NCI-H187 (cell line): ENCODE results near the gene SEMA3C.

Source experiments
- DNase-seq, 2 experiments: peaks; one replicate each; lab custom pipeline; 2025; lab: John Stamatoyannopoulos, UW

Gene SEMA3C

DNA sequence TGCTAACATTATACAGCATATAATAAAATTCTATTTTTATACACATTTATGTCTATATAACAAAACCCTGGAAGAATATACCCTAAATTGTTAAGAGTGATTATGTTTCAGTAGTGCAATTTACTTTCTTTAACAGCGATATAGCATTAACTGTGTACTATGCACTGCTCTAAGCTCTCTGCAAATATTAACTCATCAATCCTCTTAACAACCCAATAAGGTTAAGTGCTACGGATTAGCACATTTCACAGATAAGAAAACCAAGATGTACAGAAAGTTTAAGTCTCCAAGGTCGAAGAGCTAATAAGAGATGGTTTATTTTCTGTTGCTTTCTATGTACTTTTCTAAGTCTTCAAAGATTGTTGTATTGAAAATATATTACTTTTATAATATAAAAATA is 95.8 kb downstream of the SEMA3C start:
- DNase-seq, result no peak

DNA sequence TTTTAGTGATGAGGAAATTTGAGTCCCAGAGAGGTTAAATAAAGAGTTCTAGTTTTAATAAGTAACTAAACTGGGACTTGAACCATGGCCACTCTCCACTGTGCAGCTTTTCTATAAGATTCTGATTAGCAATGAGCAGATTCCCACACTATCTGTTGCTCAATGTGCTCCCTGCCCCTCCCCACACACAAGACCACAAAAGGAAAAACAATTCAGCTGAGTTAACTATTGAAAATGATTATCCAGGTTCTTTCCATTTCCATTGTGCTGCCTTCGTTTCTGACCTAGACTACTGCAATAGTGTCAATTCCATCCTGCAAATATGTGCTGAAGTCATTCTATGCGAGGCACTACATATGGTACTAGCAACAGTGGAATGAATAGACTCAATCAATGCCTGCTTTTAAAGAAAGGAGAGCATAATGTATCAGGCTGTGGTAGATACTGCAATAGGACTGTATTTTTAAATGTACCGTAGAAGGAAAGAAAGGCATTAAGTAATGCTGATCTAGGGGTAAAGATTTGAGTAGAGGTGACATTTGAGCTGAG is 97.0 kb downstream of the SEMA3C start:
- no peak for DNase-seq

DNA sequence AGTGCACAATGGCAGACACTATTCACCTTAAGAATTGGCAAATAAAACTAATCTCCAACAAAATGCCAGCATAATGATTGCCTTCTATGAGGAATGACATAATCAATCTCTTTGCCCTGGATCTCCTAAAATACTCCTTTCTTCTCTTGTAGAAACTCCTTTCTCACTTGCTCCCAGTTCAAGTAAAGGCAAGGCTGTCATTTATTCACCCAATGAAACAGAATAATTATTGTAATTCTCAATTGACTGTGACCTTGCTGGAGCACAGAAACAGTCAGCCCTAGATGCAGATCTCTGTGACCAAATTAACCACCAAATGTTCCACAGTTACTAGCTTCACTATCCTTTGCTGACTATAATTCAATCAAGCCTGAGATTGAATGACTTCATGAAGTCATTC is 99.3 kb downstream of the SEMA3C start:
- DNase-seq, result no peak

DNA sequence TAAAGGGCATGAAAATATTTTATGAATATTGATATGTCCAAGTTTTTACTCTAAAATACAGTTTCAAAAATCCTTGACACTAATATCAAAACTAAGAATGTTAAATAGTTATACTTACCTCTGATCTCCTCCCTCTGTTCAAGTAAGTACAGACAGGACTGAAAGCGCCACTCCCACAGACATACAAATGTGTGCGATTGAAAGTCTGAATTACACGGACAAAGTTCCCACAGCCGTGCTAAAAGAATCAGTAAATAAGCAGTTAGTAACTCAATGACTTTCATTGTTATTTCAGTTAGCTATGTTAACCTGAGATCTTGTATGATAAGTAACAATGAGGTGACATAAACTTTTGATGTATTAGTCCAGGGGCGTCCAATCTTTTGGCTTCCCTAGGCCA is 100.7 kb downstream of the SEMA3C start:
- DNase-seq, result no peak

DNA sequence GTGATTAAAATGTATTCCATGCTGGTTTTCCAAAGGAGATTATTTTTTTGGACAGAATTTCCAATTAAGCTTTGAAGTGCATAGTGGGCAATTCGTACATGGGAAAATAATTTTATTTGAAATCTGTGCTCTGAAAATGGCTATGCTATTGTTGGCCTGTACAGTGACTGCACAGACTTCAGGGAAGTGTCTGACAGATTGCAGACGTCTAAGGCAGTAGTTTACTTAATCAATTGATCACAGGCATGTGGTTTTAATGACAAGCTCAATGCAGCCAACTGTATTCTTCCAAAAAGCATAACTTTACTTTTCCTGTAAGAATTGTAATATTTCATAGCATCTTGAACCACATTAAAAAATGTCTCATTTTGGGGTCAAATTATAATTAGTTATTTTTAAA is 102.0 kb downstream of the SEMA3C start:
- DNase-seq, result no peak

DNA sequence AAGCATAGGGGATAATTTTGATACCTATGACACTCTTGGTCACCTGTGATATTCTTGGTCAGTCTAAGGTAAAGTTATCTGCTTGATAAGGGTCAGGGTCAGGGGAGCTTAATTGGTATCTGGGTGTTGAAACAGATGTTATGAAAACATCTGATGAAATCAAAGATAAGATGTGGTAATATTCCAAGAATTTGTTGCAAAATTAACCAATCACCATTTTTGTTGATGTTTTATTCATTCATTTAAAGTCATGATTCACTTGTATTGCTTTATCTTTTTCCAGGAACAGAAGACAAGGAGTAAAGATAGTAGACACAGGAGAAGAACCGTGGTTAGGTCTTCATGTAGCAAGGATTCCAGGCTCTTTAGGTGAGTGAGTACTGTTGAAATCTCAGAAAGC is 103.1 kb downstream of the SEMA3C start:
- no peak for DNase-seq

DNA sequence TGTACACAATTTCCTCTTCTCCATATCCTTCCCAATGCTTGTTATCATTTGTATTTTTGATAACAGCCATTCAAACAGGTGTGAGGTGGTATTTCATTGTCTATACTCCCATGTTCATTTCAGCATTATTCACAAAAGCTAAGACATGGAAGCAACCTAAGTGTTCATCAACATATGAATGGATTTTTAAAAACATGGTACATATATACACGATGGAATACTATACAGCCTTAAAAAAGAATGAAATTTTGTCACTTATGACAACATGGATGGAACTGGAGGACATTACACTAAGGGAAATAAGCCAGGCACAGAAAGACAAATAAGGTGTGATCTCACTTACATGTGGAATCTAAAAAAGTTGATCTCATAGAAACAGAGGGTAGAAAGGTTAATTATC is 109.3 kb downstream of the SEMA3C start:
- no peak for DNase-seq

DNA sequence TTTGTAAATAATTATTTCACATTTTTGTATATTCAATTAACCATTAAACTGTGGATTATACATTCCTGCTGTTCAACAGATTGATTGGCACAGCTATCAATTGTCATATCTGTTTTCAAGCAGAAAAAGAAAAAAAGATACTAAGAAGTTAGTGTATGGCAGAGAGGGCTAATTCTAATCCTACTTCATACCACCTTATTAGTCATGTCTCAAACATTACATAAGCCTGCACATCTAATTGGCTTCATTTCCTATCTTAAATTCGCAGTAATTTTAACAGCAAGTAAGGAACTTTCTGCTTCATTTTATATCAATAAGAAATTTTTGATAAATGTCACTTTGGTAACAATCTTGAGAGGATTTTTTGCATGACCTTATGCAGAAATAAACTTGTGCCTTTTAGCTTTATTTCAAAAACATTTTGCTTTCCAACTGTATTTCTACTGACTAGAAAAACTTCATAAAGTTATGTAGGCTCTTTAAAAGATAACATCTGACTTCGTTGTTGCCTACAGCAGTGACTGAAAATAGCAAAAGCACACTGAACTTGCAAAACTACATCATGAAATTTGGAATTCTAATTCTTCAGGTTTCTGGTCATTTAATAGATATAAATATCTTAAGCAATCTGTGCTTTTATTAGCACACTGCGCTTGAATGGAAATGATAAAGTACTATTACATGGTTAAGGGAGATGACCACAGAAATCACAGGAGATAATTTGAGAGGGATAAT is 111.5 kb downstream of the SEMA3C start:
- DNase-seq, result no peak

DNA sequence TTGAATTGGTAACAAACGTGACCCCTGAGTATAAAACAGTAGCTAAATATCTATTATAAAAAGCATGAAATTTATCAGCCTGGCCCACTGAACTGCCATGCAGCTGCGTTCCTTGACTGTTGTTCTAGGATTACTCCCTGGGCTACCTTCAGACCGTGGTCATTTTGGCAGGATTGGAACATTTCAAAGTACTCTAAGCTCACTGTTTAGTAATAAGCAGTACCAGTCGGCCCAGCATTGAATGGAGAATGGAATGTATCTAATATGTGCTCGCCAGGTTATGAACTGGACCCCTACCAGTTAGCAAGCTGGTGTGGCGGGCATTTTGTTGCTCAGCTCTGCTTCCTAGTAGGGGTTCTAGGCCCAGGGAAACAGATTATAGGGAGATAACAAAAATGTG is 112.2 kb downstream of the SEMA3C start:
- no peak for DNase-seq

DNA sequence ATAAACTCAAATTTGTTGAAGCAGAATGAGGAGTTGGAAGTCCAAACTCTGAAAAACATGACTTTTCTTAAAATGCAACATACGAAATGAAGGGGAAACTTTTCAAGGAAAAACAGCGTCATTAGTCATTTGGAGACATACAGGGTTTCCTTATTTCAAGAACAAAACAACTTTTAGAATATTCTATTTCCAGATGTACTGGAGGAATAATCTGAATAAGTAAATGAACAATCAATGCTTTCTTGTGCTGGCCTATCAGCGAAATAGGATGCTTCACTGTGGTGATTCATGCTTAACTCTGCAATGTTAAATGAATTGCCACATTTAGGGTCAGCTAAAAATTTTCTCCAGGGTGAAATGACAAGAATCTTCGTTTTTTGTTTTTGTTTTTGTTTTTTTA is 114.3 kb downstream of the SEMA3C start:
- no peak for DNase-seq

DNA sequence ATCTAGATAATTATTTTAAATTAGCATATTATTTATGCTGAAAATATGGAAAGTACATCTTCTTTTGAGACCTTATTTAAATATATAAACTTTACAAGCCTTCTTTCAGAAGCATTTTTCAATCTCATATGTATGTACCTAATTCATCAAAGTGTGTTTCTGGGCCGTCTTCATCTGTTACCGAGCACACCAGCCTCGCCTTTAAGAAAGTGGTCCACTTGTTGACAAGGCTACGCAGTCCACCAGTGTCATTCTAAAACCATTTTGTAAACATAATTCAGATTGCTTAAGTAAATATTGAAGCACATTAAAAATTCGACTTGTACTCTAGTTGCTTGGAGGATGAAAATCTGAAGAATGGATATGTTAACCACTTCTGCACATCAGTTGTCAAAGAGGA is 116.3 kb downstream of the SEMA3C start:
- no peak for DNase-seq

DNA sequence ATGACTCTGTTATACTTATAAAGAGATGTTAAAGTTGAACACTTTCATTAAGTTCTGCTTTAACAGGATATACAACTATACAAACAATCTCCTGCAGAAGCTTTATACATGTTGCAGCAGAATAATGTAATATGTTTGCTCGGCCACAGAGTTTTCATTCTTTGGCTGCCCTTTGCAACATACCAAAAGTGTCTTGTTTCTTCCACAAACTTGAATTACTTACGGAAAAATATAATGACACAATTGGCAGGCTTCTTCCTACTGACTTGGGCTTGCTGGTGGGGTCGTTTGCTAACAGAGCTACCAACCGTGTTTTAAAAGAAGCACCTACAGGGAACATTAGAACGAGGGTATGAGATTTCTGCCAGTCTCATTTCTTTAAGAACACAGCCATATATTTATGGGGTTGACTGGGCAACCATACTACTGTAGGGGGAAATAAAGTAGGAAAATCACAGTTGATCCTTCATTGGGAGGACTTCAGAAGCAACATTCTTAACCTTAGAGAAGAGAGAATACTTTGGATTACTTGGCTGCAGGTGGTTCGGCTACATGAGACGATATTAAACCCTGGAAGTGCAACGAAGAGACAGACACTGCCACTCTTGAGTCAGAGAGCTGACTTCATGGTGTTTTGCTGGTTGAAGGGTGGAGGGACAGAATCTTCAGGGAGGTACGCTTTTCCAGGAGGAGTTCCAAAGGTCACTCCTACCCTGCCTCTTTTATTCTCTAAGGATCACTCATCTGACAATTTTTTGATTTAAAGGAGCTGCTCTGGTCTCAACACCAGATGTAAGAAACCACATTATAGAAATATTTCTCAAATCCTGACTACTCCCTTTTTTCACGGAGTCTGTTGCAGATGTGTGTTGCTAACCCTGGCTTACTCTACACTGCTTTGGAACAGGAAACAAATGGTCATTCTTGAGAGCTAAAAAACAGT is 123.9 kb downstream of the SEMA3C start:
- no peak for DNase-seq

DNA sequence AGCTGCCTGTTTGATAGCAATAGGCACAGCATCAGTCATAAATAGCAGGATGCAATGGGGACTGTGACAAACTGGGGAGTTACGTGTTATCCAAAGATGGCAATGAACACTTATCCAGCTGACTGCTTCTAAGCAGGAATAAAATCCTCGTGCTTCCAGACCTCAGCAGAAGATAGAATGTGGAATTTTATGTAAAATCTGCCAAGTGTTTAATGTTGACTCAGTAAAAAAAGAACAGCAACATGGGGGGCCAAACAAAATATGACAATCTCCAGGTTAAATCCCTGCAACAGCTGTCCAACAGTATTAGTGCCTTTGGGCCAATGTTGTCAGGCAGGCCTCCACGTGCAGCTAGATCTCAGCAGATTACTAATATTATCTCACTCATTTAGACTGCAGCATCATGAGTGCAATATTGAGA is 127.3 kb downstream of the SEMA3C start:
- DNase-seq, result no peak

DNA sequence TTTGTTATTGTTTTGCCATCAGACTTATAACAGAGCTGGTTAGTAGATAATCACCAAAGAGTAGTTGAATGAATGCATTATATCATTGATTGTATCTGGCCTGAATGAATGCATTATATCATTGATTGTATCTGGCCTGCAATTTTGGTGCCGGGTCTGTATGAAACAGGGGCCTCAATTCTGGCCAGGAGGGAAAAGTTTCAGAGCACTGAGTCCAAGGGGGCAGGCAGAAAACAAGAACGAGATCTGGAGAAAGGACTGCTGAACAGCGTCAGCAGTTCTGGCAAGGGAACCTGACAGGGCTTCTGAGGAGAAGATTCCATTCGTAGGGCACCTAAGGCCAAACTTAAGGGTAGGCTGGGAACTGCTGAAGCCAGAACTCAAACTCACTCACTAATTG is 128.0 kb downstream of the SEMA3C start:
- no peak for DNase-seq

DNA sequence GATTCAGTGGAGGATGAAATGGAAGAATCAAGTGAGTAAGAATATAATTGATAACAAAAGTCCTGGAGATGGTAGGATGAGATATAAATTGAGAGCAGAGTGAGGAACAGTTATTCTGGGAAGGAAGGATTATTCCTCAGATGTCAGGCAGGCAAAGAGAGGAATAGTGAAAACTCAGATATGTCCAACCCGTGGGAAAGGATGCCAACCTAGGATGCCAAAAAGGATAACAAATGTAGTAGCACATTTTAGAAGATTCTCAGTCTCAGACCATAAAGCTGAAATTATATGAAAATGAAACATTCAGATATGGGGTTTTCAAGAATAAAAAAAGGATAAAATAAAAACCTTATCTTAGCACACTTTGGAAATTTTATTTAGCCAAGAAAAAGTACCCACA is 131.1 kb downstream of the SEMA3C start:
- no peak for DNase-seq

DNA sequence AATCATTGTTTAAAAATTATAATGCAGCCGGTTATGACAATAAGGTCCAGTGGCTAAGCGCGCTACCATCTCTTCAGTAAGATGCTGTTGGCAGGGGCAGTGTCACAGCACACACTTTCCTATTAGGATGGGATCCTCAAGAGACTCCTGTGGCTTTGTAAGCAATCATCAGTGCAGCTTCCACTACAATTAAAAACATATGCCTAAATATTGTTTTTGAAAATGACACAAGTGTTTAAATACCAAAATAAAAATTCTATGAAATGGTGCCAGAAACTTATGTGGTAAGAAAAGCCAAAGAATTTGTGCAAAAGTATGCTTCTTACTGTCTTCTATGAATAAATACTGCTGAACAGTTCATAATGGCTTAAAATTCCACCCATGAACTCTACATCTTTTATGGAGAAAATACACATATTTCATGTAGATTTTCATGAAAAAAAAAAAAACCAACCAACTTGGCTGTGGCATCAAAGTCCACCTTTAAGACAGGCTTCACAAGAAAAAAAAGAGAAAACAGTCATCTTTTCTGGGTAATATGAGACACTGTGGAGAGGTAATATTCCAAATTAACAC is 132.8 kb downstream of the SEMA3C start:
- DNase-seq, result no peak

DNA sequence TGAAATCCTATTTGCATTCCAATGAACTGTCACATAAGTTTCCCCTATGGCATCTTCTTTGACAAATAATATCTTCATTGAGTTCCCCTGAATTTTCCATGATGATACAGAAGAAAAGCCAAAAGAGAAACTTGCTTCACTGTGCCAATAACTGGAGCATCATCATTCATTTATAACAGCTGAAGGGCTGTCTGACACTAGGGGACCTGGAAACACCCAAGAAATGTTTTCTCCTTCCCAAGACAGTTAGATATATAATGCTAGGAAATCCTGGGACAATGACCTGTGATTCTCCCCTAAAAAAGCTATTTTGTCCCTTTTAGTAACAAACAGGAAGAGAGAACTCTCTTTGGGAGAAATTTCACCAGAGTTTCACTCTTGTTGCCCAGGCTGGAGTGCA is 133.6 kb downstream of the SEMA3C start:
- no peak for DNase-seq

DNA sequence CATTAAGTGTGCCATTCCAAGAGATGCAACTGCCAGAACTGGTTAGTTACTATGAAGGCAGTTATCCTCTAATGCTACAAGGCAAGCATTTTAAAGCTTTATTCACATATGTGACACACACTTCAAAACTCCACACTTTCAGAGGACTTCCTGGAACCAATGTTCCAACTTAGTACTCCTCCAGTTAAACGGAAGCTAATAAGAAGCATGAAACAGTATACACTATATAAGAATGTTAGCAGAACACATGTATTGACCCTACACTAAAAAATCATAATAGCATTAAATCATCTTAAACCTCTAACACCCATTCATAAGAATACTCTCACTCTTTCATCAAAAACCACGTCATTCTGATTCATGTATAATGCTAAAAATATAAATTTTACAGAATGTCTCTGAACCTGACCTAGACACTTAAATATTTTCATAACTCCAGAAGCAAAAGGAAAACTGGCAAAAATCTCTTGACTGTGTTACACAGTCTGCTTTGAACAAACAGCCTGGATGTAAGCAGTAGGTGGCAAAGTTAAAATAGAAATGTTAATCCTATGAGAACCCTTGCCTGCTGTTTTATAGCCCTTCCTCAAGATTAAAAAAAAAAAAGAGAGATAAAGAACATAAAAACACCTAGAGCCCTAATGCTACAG is 135.0 kb downstream of the SEMA3C start:
- DNase-seq, result no peak

DNA sequence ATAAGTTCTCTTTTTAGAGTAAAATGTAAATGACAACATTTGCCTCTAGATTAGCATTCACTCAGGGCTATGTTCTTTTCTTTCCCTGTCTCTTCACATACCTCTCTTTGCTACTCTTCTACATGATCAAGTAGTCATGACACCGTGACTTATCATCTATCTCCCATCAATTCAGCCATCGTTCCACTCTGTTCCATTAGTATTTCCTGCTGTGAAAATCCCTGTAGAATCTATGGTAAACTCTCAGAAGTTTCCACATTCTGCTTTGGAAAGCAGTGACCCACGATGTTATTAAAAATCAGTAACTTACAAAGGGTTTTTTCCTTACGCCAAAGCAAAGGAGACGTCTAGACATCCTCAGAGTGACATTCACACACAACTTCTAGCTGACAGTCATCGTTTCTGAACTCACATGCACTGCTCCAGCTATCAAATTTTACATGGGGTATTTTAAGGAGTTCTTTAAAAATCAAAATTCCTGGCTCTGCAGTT is 135.6 kb downstream of the SEMA3C start:
- no peak for DNase-seq

DNA sequence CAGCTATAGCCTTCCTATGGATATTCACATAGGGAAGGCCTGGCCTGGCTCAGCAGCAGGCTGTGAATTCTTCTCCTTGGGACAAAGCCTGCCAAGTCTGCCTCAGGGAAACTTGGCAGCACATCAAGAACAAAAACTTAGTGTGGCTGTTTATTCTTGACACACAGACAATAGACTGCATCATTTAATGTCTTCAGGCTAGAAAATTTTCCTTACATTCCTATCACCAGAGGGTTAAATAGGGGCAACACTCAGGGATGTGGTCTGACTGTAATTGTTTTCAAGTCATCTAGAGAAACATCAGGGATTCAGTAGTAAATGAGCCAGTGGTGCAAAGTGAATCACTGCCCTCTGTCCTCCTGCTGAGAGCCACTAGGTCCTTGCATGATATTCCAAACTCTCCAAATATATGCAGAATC is 137.3 kb downstream of the SEMA3C start:
- no peak for DNase-seq

DNA sequence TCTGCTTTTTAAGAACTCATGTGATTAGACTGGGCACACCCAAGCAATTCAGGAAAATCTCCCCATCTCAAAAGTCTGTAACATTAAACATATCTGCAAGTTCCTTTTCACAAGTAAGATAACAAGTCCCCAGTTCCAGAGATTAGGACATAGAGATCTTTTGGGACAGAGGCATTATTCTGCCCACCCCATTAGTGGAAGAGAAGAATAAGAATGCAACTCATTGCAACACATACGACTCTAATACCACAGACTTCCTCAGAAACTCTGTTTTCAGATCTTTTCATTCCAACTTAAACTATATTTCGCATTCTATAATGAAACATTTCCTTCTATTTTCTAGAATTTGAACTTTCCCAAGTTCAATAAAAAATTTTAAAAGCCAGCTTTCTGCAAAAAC is 137.7 kb downstream of the SEMA3C start:
- no peak for DNase-seq

DNA sequence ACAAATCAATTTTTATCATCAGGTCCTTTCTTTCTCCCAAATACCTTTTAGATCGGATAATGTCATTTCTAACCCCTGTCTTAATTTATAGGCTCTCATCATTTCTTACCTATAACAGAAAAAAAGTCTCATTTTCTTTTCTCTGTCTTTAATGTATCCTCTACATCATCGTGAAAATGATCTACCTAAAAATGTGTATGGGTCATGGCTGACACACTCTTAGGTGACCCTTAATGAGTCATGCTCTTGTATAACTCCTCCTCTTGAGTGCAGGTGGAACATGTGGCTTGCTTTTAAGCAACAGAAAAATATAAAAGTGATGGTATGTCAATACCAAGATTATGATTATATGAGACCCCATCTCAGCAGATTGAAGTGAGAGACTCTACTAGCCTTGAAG is 139.4 kb downstream of the SEMA3C start:
- DNase-seq, result no peak
